Adrenal gland (tissue), 5 donors: ENCODE results near the gene EPB41L1.

Experiments used
- POLR2A ChIP-seq, 2 donors: fragments of 450-650 bp; IDR thresholded peaks; one replicate each; pipeline ENCODE4 v1.6.1; 2017; ENCODE audit warnings: antibody characterized with exemption in 2 of 2, mild to moderate bottlenecking in 2 of 2, moderate library complexity in 1 of 2
- TF ChIP-seq, protein P1 (sequence below), 6 experiments: fragments of 450-650 bp in 4 of 6; fragments of 200-600 bp in 2 of 6; sonication (generic) in 1 of 6; IDR thresholded peaks; 1 replicate in 5 of 6; 2 replicates in 1 of 6; pipeline versions ENCODE4 v1.5.1 to v1.8.0; 2016 to 2021; ENCODE audit warnings: antibody characterized with exemption in 6 of 6, mild to moderate bottlenecking in 2 of 6, moderate library complexity in 1 of 6
- donor health status: DM: no; HTN: no; CAD: no.

DNA sequence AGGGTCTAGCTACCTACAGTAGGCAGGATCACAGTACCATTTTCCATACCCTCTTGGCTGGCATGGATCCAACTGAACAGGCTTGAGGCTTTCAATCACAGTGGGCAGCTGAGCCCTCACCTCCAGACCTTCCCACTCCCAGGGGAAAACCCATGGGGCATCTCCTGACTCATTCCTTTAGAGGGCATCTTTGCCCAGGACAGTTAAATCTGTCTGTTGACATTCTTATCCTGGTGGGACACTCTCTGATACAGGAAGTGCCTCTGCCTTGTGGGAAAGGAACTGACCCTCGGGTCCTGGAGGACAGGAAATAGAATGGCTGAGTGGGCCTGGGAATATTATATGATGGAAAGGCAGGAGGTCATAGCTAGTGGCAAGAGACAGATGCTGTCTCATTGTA lies 10.2 kb upstream of the EPB41L1 start:
- TF ChIP-seq, protein P1, sequence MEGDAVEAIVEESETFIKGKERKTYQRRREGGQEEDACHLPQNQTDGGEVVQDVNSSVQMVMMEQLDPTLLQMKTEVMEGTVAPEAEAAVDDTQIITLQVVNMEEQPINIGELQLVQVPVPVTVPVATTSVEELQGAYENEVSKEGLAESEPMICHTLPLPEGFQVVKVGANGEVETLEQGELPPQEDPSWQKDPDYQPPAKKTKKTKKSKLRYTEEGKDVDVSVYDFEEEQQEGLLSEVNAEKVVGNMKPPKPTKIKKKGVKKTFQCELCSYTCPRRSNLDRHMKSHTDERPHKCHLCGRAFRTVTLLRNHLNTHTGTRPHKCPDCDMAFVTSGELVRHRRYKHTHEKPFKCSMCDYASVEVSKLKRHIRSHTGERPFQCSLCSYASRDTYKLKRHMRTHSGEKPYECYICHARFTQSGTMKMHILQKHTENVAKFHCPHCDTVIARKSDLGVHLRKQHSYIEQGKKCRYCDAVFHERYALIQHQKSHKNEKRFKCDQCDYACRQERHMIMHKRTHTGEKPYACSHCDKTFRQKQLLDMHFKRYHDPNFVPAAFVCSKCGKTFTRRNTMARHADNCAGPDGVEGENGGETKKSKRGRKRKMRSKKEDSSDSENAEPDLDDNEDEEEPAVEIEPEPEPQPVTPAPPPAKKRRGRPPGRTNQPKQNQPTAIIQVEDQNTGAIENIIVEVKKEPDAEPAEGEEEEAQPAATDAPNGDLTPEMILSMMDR (IDR thresholded peaks at IDR 0.05), result no peak
- TF ChIP-seq POLR2A (IDR thresholded peaks at IDR 0.05), result no peak
